Endothelial cell of umbilical vein (primary cell): ENCODE data around the gene SMARCA1. TPM values are rescaled to one million over a fixed set of nuclear protein-coding genes. Genes with fewer than 3 reads are reported as not detected.

Source experiments
- BruUV-seq: library from RNA; stranded (reverse); fragments of 400-500 nt; replicated peaks from 2 replicates; lab custom pipeline; 2021; lab: Mats Ljungman, UMichigan
- CTCF ChIA-PET: fragments of 300-600, 350-600 bp; sonication (Branson Sonifier 250); formaldehyde crosslinking; loops from one replicate; lab custom pipeline; 2021; ENCODE audit warnings: antibody characterized with exemption, inconsistent platforms; lab: Charles Lee
- POLR2A ChIA-PET: fragments of 300-600, 350-600 bp; sonication (Branson Sonifier 250); formaldehyde crosslinking; loops from one replicate; lab custom pipeline; 2021; ENCODE audit warnings: antibody characterized with exemption, inconsistent platforms; lab: Charles Lee
- DNase-seq: peaks from one replicate; pipeline ENCODE4 v3.0.0-alpha.2; 2011; ENCODE audit warnings: low read depth, low spot score
- FAIRE-seq: peaks from 2 replicates; lab custom pipeline; 2011; peaks lifted over from hg19 to GRCh38; lab: Jason Lieb, UNC
- H2AFZ ChIP-seq: 2 replicates; pipeline ENCODE4 v1.6.0; 2012; ENCODE audit warnings: low read depth, low read length, control low read depth, inconsistent platforms
- H3K27ac ChIP-seq: 2 replicates; pipeline ENCODE4 v1.5.1; 2011; ENCODE audit warnings: low read depth, mild to moderate bottlenecking, control low read depth, low read length, moderate library complexity; ENCODE audit not compliant: insufficient read depth
- H3K27me3 ChIP-seq, 2 experiments: 2 replicates each; pipeline versions ENCODE4 v1.6.0 to v1.6.1; 2011; ENCODE audit warnings: low read length in 2 of 2, mixed read lengths in 1 of 2; ENCODE audit not compliant: control insufficient read depth in 2 of 2, insufficient read depth in 2 of 2
- H3K36me3 ChIP-seq, 2 experiments: 2 replicates in 1 of 2; 3 replicates in 1 of 2; pipeline ENCODE4 v1.5.1; 2011; ENCODE audit warnings: low read length in 2 of 2, mild to moderate bottlenecking in 1 of 2, moderate library complexity in 1 of 2; ENCODE audit not compliant: control insufficient read depth in 2 of 2, insufficient read depth in 2 of 2; ENCODE audit errors: extremely low read depth in 1 of 2
- H3K4me1 ChIP-seq: 3 replicates; pipeline ENCODE4 v1.5.1; 2011; ENCODE audit warnings: mild to moderate bottlenecking, low read length; ENCODE audit not compliant: control insufficient read depth, insufficient read depth; ENCODE audit errors: extremely low read depth
- H3K4me2 ChIP-seq: 2 replicates; pipeline ENCODE4 v1.6.1; 2011; ENCODE audit warnings: low read length, control low read depth, mixed read lengths; ENCODE audit not compliant: insufficient read depth
- H3K4me3 ChIP-seq, 3 experiments: fragments of 200-600 bp in 1 of 3; sonication (generic), shearing (Covaris generic) in 1 of 3; replicated peaks in 1 of 3; 2 replicates each; pipeline ENCODE4 v1.5.1; 2011 to 2016; ENCODE audit warnings: control low read depth in 3 of 3, low read length in 3 of 3, mild to moderate bottlenecking in 2 of 3, inconsistent platforms in 1 of 3, low read depth in 1 of 3, moderate library complexity in 1 of 3; ENCODE audit not compliant: insufficient read depth in 1 of 3
- H3K79me2 ChIP-seq: 2 replicates; pipeline ENCODE4 v1.6.0; 2012; ENCODE audit warnings: low read length, inconsistent platforms; ENCODE audit not compliant: control insufficient read depth, insufficient read depth
- H3K9ac ChIP-seq: replicated peaks from 2 replicates; pipeline ENCODE3; 2011; ENCODE audit warnings: low read length, control low read depth; ENCODE audit not compliant: insufficient read depth; ENCODE audit errors: extremely low read depth
- H3K9me1 ChIP-seq: replicated peaks from 3 replicates; pipeline ENCODE4 v1.6.0; 2011; ENCODE audit warnings: mild to moderate bottlenecking, low read length; ENCODE audit not compliant: control insufficient read depth, insufficient read depth; ENCODE audit errors: extremely low read depth
- H3K9me3 ChIP-seq: replicated peaks from 2 replicates; pipeline ENCODE4 v1.5.1; 2012; ENCODE audit warnings: low read length, inconsistent platforms; ENCODE audit not compliant: control insufficient read depth, insufficient read depth
- H4K20me1 ChIP-seq: replicated peaks from 2 replicates; pipeline ENCODE3; 2011; ENCODE audit warnings: mild to moderate bottlenecking, low read length; ENCODE audit not compliant: control insufficient read depth, insufficient read depth; ENCODE audit errors: extremely low read depth
- CTCF ChIP-seq, 2 donors: IDR thresholded peaks; 1 replicate in 1 of 2; 2 replicates in 1 of 2; pipeline ENCODE4 v1.5.1; 2011; ENCODE audit warnings: low read length in 2 of 2, mild to moderate bottlenecking in 2 of 2, moderate library complexity in 2 of 2, control low read depth in 1 of 2, inconsistent platforms in 1 of 2, low read depth in 1 of 2; ENCODE audit not compliant: insufficient read depth in 1 of 2; ENCODE audit errors: extremely low read depth in 1 of 2
- EZH2 ChIP-seq: IDR thresholded peaks from 2 replicates; pipeline ENCODE4 v1.6.1; 2012; ENCODE audit warnings: borderline replicate concordance, low read depth, mild to moderate bottlenecking, moderate library complexity, low read length, inconsistent platforms; ENCODE audit not compliant: severe bottlenecking
- FOS ChIP-seq: IDR thresholded peaks from 2 replicates; pipeline ENCODE4 v1.6.1; 2011; ENCODE audit warnings: mild to moderate bottlenecking, low read length, moderate library complexity, borderline replicate concordance; ENCODE audit not compliant: insufficient read depth
- GATA2 ChIP-seq: IDR thresholded peaks from 2 replicates; pipeline ENCODE4 v1.7.0; 2011; ENCODE audit warnings: low read depth, mild to moderate bottlenecking, moderate library complexity, mixed read lengths, low read length; ENCODE audit not compliant: insufficient read length, insufficient read depth
- JUN ChIP-seq: IDR thresholded peaks from 2 replicates; pipeline ENCODE4 v1.6.1; 2011; ENCODE audit warnings: borderline replicate concordance, low read depth; ENCODE audit not compliant: insufficient read length, insufficient read depth
- MAX ChIP-seq: IDR thresholded peaks from 2 replicates; pipeline ENCODE4 v1.6.1; 2011; ENCODE audit not compliant: insufficient read depth, insufficient read length
- MYC ChIP-seq: IDR thresholded peaks from one replicate; pipeline ENCODE4 v1.6.1; 2011; ENCODE audit warnings: mild to moderate bottlenecking, low read depth, low read length
- POLR2A ChIP-seq: IDR thresholded peaks from 2 replicates; pipeline ENCODE4 v1.6.1; 2012; ENCODE audit warnings: low read depth, mild to moderate bottlenecking, control low read depth, low read length
- POLR2AphosphoS5 ChIP-seq: IDR thresholded peaks from 2 replicates; pipeline ENCODE4 v1.6.1; 2012; ENCODE audit warnings: low read depth, mild to moderate bottlenecking, control low read depth, low read length, moderate library complexity; ENCODE audit not compliant: insufficient read depth
- dilution Hi-C: fragments of 300-500 bp; cut with MboI; formaldehyde crosslinking; loops from one replicate; pipeline ENCODE4 v1.15.0; 2019; ENCODE audit warnings: low sequenced_read_pairs; ENCODE audit not compliant: extremely low pct_ligation_motif_present
- intact Hi-C: fragments of 100-400 bp; cut with micrococcal nuclease; formaldehyde crosslinking; loops from one replicate; pipeline ENCODE4 v1.10.0; 2022
- polyA plus RNA-seq, 4 experiments: library from polyadenylated mRNA; depleted of rRNA in 3 of 4; stranded (reverse) in 3 of 4; unstranded in 1 of 4; fragments of >200 nt; gene quantifications; 2 replicates each; pipeline versions ENCODE4 v1.2.1 to v1.2.3, GENCODE V29; 2011 to 2012; ENCODE audit warnings: missing spikeins in 1 of 4
- total RNA-seq: library from RNA; stranded (reverse); gene quantifications from 2 replicates; pipeline ENCODE4 v1.2.3, GENCODE V29; 2021

Gene SMARCA1
- total and polyA plus RNA-seq, 2 donors (not counting 3 experiments of a cell fraction or from before 2014, with no cell fraction given), result 8.3 to 29.7 TPM

- BruUV-seq, result no TSS peak
- dilution Hi-C loops, result no loop called here
- DNase-seq, result no peak
These were observed 89.3 kb downstream of the SMARCA1 start for GRCh38 chrX:129433945-129434344.

More at GRCh38 chrX:129433945-129434344, 89.3 kb downstream of the SMARCA1 start:
- Histone ChIP-seq H3K4me2 (no peak overlapping the region), H3K4me1 (no peaks in the 10 kb centered on the region), H3K9me3 (no peaks in the 10 kb centered on the region), H4K20me1 (no peaks in the 10 kb centered on the region), H3K79me2 (no peaks in the 10 kb centered on the region), H2AFZ (no peak overlapping the region), H3K9ac (no peak overlapping the region), H3K4me3 (no peak overlapping the region), H3K27me3 (no peaks in the 10 kb centered on the region), H3K27ac (no peak overlapping the region), H3K9me1 (no peaks in the 10 kb centered on the region), H3K36me3 (peaks cover 0 to 2% of the 10 kb centered on the region in 2 experiments)
- POLR2A ChIA-PET, result no interaction called here
- FAIRE-seq, result no peak
- TF ChIP-seq MAX (no peak), POLR2A (no peak), CTCF (IDR thresholded peaks at IDR 0.05; ENCODE audit: extremely low read depth in 1 of 2, insufficient read depth in 1 of 2, low read depth in 1 of 2, low read length in 2 of 2) (no peak), MYC (no peak), FOS (no peak), POLR2AphosphoS5 (no peak), EZH2 (no peak), JUN (no peak), GATA2 (no peak)
- intact Hi-C loops, result no loop called here
- CTCF ChIA-PET, result no interaction called here
